Endothelial cell (in vitro differentiated cells): Measurements from ENCODE around the gene CEACAM6. TPM values are rescaled to one million over a fixed set of nuclear protein-coding genes. Genes with fewer than 3 reads are reported as not detected.
"Not testable (repeated sequence)": the region's sequence is repeated elsewhere in the genome, so short reads cannot be mapped to it uniquely, and the experiment has no call there.

ENCODE experiments used
- DNase-seq: peaks from one replicate; pipeline ENCODE4 v3.0.0; 2021; ENCODE audit warnings: low spot score
- H3K27ac Mint-ChIP-seq: one replicate; pipeline ENCODE4 v1.8.0; 2021; ENCODE audit warnings: mixed read lengths, inconsistent platforms; ENCODE audit not compliant: unreplicated experiment
- H3K27me3 Mint-ChIP-seq: one replicate; pipeline ENCODE4 v1.8.0; 2021; ENCODE audit warnings: mild to moderate bottlenecking, moderate library complexity, mixed read lengths, inconsistent platforms; ENCODE audit not compliant: unreplicated experiment
- H3K36me3 Mint-ChIP-seq: one replicate; pipeline ENCODE4 v1.8.0; 2021; ENCODE audit warnings: mild to moderate bottlenecking, low read depth, mixed read lengths, inconsistent platforms; ENCODE audit not compliant: unreplicated experiment
- H3K4me1 Mint-ChIP-seq: one replicate; pipeline ENCODE4 v1.8.0; 2021; ENCODE audit warnings: mild to moderate bottlenecking, mixed read lengths, inconsistent platforms; ENCODE audit not compliant: unreplicated experiment
- H3K4me3 Mint-ChIP-seq: one replicate; pipeline ENCODE4 v1.8.0; 2021; ENCODE audit warnings: mild to moderate bottlenecking, mixed read lengths, inconsistent platforms; ENCODE audit not compliant: unreplicated experiment
- H3K9me3 Mint-ChIP-seq: one replicate; pipeline ENCODE4 v1.8.0; 2021; ENCODE audit warnings: mixed read lengths, inconsistent platforms; ENCODE audit not compliant: unreplicated experiment
- total RNA-seq: library from RNA; stranded (reverse); fragmentation: NEBNext Ultra II Directional; extraction: Animal tissue kit (Norgen Biotek cat#: 25700); gene quantifications from one replicate; pipeline ENCODE4 v1.2.1, GENCODE V29; 2021; ENCODE audit not compliant: unreplicated experiment
- TF ChIP-seq, protein P1 (sequence below): fragments of 200-600 bp; sonication (generic); IDR thresholded peaks from one replicate; pipeline ENCODE4 v1.5.0; 2021; ENCODE audit warnings: antibody characterized with exemption; ENCODE audit not compliant: unreplicated experiment

Gene CEACAM6
- total RNA-seq, 1 donor from 2014 or later, result not detected

DNA sequence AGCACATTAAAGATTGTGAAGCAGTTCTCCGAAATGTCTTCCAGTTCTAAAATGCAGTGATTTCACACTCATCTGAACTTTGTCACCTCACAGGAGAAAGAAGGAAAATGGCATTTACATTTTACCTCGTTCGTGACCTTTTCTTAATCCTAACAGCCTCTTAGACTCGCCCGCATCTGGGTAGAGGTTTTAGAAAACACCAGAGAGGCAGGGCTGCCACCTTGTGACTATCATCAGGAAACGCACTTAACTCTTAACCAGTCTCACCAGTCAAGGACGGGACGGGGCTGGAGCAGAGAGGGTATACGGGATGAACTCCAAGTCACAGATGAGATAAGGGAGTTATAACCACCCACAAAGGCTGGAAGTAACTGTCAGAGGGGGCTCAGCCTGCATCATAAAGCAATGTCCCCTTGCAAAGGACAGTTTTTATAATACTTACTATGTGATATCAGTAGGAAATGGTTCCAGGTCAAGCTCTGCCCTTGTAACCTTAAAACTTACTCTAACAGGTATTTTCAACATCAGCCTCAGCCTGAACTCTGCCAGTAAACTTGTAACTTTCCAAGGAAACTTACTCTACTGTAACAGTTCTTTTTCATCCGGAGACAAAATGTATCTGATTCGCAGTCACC lies 8.6 kb upstream of the CEACAM6 start:
- peak; percentile 57 for DNase-seq
- H3K4me3 Mint-ChIP-seq, result no peak overlapping the region
- H3K36me3 Mint-ChIP-seq, result no peaks in the 10 kb centered on the region
- peaks cover 2% of the 10 kb centered on the region for H3K27me3 Mint-ChIP-seq
- peaks cover 7% of the 10 kb centered on the region for H3K4me1 Mint-ChIP-seq
- TF ChIP-seq, protein P1, sequence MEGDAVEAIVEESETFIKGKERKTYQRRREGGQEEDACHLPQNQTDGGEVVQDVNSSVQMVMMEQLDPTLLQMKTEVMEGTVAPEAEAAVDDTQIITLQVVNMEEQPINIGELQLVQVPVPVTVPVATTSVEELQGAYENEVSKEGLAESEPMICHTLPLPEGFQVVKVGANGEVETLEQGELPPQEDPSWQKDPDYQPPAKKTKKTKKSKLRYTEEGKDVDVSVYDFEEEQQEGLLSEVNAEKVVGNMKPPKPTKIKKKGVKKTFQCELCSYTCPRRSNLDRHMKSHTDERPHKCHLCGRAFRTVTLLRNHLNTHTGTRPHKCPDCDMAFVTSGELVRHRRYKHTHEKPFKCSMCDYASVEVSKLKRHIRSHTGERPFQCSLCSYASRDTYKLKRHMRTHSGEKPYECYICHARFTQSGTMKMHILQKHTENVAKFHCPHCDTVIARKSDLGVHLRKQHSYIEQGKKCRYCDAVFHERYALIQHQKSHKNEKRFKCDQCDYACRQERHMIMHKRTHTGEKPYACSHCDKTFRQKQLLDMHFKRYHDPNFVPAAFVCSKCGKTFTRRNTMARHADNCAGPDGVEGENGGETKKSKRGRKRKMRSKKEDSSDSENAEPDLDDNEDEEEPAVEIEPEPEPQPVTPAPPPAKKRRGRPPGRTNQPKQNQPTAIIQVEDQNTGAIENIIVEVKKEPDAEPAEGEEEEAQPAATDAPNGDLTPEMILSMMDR, result peak; percentile 16
- no peak overlapping the region for H3K27ac Mint-ChIP-seq
- H3K9me3 Mint-ChIP-seq, result no peaks in the 10 kb centered on the region

- Mint-ChIP-seq H3K4me3 (no peak overlapping the region), H3K36me3 (no peaks in the 10 kb centered on the region), H3K27ac (no peak overlapping the region), H3K4me1 (peaks cover 7% of the 10 kb centered on the region), H3K9me3 (no peaks in the 10 kb centered on the region), H3K27me3 (peaks cover 5% of the 10 kb centered on the region)
- TF ChIP-seq, protein P1, result no peak
- no peak for DNase-seq
Measured at GRCh38 chr19:41748012-41748411, 7.3 kb upstream of the CEACAM6 start.

GRCh38 chr19:41750248-41751134 lies 4.8 kb upstream of the CEACAM6 start:
- H3K36me3 Mint-ChIP-seq, DNase-seq, H3K4me3 Mint-ChIP-seq, H3K27ac Mint-ChIP-seq, H3K27me3 Mint-ChIP-seq, H3K9me3 Mint-ChIP-seq, H3K4me1 Mint-ChIP-seq: not testable (repeated sequence)

DNA sequence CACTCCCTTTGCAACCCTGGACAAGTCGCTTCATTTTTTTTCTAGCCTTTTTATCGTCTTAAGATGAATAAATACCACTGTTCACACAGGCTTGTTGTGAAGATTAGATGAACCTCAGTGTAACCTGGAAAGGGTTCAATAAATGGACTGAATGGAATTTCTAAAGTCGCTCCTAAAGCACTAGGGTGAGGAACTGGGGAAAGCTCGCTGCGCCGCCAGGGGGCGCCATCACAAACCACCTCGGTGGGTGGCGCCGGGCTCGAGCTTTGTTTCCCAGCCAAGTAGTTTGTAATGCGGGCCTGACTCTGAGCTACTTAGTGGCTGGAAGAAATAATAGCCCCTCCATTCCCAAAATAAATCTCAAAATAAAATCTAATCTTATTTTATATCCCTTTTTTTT lies 2.2 kb upstream of the CEACAM6 start:
- no peaks in the 10 kb centered on the region for H3K9me3 Mint-ChIP-seq
- H3K4me1 Mint-ChIP-seq, result no peaks in the 10 kb centered on the region
- H3K27ac Mint-ChIP-seq, result no peak overlapping the region
- no peak overlapping the region for H3K4me3 Mint-ChIP-seq
- H3K36me3 Mint-ChIP-seq, result no peaks in the 10 kb centered on the region
- DNase-seq, result peak; percentile 77
- peaks cover 3% of the 10 kb centered on the region for H3K27me3 Mint-ChIP-seq
- TF ChIP-seq, protein P1, result peak; percentile 86

DNA sequence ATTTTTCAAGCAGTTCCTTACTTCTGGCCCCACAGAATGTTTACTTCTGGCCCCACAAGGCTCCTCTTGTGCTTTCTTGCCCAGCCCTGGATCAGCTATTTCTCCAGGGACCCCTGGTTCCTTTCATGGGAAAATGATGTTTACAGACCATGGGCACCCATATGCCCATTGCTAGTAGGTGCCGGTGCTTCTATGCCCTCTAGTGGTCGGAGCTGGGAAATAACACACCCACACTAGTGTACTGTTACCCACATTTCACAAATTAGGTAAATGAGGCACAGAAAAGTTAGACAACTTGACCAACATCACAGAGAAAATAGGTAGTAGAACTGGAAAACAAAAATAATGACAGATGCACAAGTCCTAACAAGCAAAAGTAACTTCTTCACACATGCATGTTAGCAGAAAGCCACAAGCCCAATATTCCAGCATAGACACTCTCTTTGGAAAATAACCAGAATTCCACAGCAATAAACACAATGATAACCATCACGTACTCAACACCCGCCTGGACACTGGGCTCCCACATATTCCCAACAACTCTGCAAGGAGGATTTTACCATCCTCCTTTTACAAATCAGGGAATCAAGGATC lies 1.3 kb upstream of the CEACAM6 start:
- H3K36me3 Mint-ChIP-seq, result no peaks in the 10 kb centered on the region
- no peaks in the 10 kb centered on the region for H3K4me1 Mint-ChIP-seq
- no peak overlapping the region for H3K4me3 Mint-ChIP-seq
- H3K27me3 Mint-ChIP-seq, result peaks cover 3% of the 10 kb centered on the region
- H3K27ac Mint-ChIP-seq, result no peak overlapping the region
- peak; percentile 64 for DNase-seq
- no peaks in the 10 kb centered on the region for H3K9me3 Mint-ChIP-seq
- TF ChIP-seq, protein P1, result peak; percentile 77
